Measurements from ENCODE around the gene EDA2R. TPM values are rescaled to one million over a fixed set of nuclear protein-coding genes. Genes with fewer than 3 reads are reported as not detected.

Gene EDA2R
- total and polyA plus RNA-seq, 2 of the 4 experiments (the other 2 are of a cell fraction), result 14.7 to 23.8 TPM

GRCh38 chrX:66579219-66579618 lies 59.7 kb downstream of the EDA2R start:
- no peak overlapping the region for H2BK15ac ChIP-seq (ENCODE audit: low read depth, low read length)
- DNase-seq (no peak), ATAC-seq (ENCODE audit: low read depth) (no peak)
- in situ Hi-C loops (cut with MboI; ENCODE audit: low sequenced_read_pairs) (no loop called here), dilution Hi-C loops (cut with HindIII; ENCODE audit: low sequenced_read_pairs, unreplicated experiment) (no loop called here), intact Hi-C loops (cut with micrococcal nuclease) (no loop called here)
- H3K23ac ChIP-seq (ENCODE audit: low read depth, low read length), result no peak overlapping the region
- H2AFZ ChIP-seq (replicated peaks; ENCODE audit: low read length, poor library complexity), result no peak overlapping the region
- no CpG with 5 or more reads among the region's 1 CpG for WGBS, 2 experiments (ENCODE audit: extremely low coverage in 2 of 2, insufficient read length in 1 of 2)
- no peak overlapping the region for H3K14ac ChIP-seq (replicated peaks; ENCODE audit: low read depth, low read length)
- H2BK120ac ChIP-seq (ENCODE audit: low read depth, low read length), result no peak overlapping the region
- H3K79me1 ChIP-seq (ENCODE audit: low read depth in 1 of 2, low read length in 2 of 2), result no peaks in the 10 kb centered on the region
- H2BK5ac ChIP-seq (ENCODE audit: low read depth, low read length, poor library complexity, severe bottlenecking), result no peak overlapping the region
- no peak overlapping the region for H3K56ac ChIP-seq (ENCODE audit: extremely low read depth, insufficient read depth, low read length)
- no peak overlapping the region for H4K8ac ChIP-seq (ENCODE audit: low read depth in 2 of 2, low read length in 2 of 2)
- ChIA-PET POLR2A (ENCODE audit: unreplicated experiment) (no interaction called here), CTCF (no interaction called here)
- no peak overlapping the region for H3K4me3 ChIP-seq (ENCODE audit: insufficient read depth, low read depth, low read length)
- no peak overlapping the region for H2BK20ac ChIP-seq (ENCODE audit: low read depth, low read length)
- H3K9me3 ChIP-seq (ENCODE audit: control insufficient read depth, insufficient read depth, low read length), result no peaks in the 10 kb centered on the region
- H2AK5ac ChIP-seq (ENCODE audit: low read depth, low read length), result no peak overlapping the region
- H4K5ac ChIP-seq (ENCODE audit: low read depth, low read length), result no peak overlapping the region
- H3K27me3 ChIP-seq (ENCODE audit: control insufficient read depth, insufficient read depth, low read length), result no peaks in the 10 kb centered on the region
- no peak overlapping the region for H3K27ac ChIP-seq (ENCODE audit: insufficient read depth, low read length)
- no peak overlapping the region for H4K91ac ChIP-seq (ENCODE audit: insufficient read depth, low read depth, low read length)
- BruUV-seq (replicated peaks), result no TSS peak
- H3K18ac ChIP-seq (ENCODE audit: low read depth, low read length), result no peak overlapping the region
- H3K9ac ChIP-seq (ENCODE audit: low read depth, low read length), result no peak overlapping the region
- H4K20me1 ChIP-seq (ENCODE audit: insufficient read depth, low read length), result no peaks in the 10 kb centered on the region
- H3K9me1 ChIP-seq (ENCODE audit: insufficient read depth, low read length), result no peaks in the 10 kb centered on the region
- no peak overlapping the region for H3K4ac ChIP-seq (ENCODE audit: low read depth, low read length)
- H2AK9ac ChIP-seq (replicated peaks; ENCODE audit: low read depth, low read length, poor library complexity), result no peak overlapping the region
- H3K4me1 ChIP-seq (ENCODE audit: control insufficient read depth, insufficient read depth, low read length), result no peaks in the 10 kb centered on the region
- peak; percentile 90 for TF ChIP-seq MAFK (IDR thresholded peaks at IDR 0.05; ENCODE audit: low read depth, low read length)
- no peak for TF ChIP-seq ELK1 (IDR thresholded peaks at IDR 0.05; ENCODE audit: borderline replicate concordance, low read depth, low read length)
- no peaks in the 10 kb centered on the region for H3K36me3 ChIP-seq (ENCODE audit: control insufficient read depth, insufficient read depth, low read length)
- no peak overlapping the region for H3K4me2 ChIP-seq (ENCODE audit: low read depth, low read length)
